Endothelial cell of umbilical vein (primary cell): ENCODE data around the gene LYPD1. TPM values are rescaled to one million over a fixed set of nuclear protein-coding genes. Genes with fewer than 3 reads are reported as not detected.

ENCODE experiments used
- BruUV-seq: library from RNA; stranded (reverse); fragments of 400-500 nt; replicated peaks from 2 replicates; lab custom pipeline; 2021; lab: Mats Ljungman, UMichigan
- CTCF ChIA-PET: fragments of 300-600, 350-600 bp; sonication (Branson Sonifier 250); formaldehyde crosslinking; loops from one replicate; lab custom pipeline; 2021; ENCODE audit warnings: antibody characterized with exemption, inconsistent platforms; lab: Charles Lee
- POLR2A ChIA-PET: fragments of 300-600, 350-600 bp; sonication (Branson Sonifier 250); formaldehyde crosslinking; loops from one replicate; lab custom pipeline; 2021; ENCODE audit warnings: antibody characterized with exemption, inconsistent platforms; lab: Charles Lee
- DNase-seq: peaks from one replicate; pipeline ENCODE4 v3.0.0-alpha.2; 2011; ENCODE audit warnings: low read depth, low spot score
- FAIRE-seq: peaks from 2 replicates; lab custom pipeline; 2011; peaks lifted over from hg19 to GRCh38; lab: Jason Lieb, UNC
- H2AFZ ChIP-seq: 2 replicates; pipeline ENCODE4 v1.6.0; 2012; ENCODE audit warnings: low read depth, low read length, control low read depth, inconsistent platforms
- H3K27ac ChIP-seq: 2 replicates; pipeline ENCODE4 v1.5.1; 2011; ENCODE audit warnings: low read depth, mild to moderate bottlenecking, control low read depth, low read length, moderate library complexity; ENCODE audit not compliant: insufficient read depth
- H3K27me3 ChIP-seq, 2 experiments: 2 replicates each; pipeline versions ENCODE4 v1.6.0 to v1.6.1; 2011; ENCODE audit warnings: low read length in 2 of 2, mixed read lengths in 1 of 2; ENCODE audit not compliant: control insufficient read depth in 2 of 2, insufficient read depth in 2 of 2
- H3K36me3 ChIP-seq, 2 experiments: 2 replicates in 1 of 2; 3 replicates in 1 of 2; pipeline ENCODE4 v1.5.1; 2011; ENCODE audit warnings: low read length in 2 of 2, mild to moderate bottlenecking in 1 of 2, moderate library complexity in 1 of 2; ENCODE audit not compliant: control insufficient read depth in 2 of 2, insufficient read depth in 2 of 2; ENCODE audit errors: extremely low read depth in 1 of 2
- H3K4me1 ChIP-seq: 3 replicates; pipeline ENCODE4 v1.5.1; 2011; ENCODE audit warnings: mild to moderate bottlenecking, low read length; ENCODE audit not compliant: control insufficient read depth, insufficient read depth; ENCODE audit errors: extremely low read depth
- H3K4me2 ChIP-seq: 2 replicates; pipeline ENCODE4 v1.6.1; 2011; ENCODE audit warnings: low read length, control low read depth, mixed read lengths; ENCODE audit not compliant: insufficient read depth
- H3K4me3 ChIP-seq, 3 experiments: fragments of 200-600 bp in 1 of 3; sonication (generic), shearing (Covaris generic) in 1 of 3; replicated peaks in 1 of 3; 2 replicates each; pipeline ENCODE4 v1.5.1; 2011 to 2016; ENCODE audit warnings: control low read depth in 3 of 3, low read length in 3 of 3, mild to moderate bottlenecking in 2 of 3, inconsistent platforms in 1 of 3, low read depth in 1 of 3, moderate library complexity in 1 of 3; ENCODE audit not compliant: insufficient read depth in 1 of 3
- H3K79me2 ChIP-seq: 2 replicates; pipeline ENCODE4 v1.6.0; 2012; ENCODE audit warnings: low read length, inconsistent platforms; ENCODE audit not compliant: control insufficient read depth, insufficient read depth
- H3K9ac ChIP-seq: replicated peaks from 2 replicates; pipeline ENCODE3; 2011; ENCODE audit warnings: low read length, control low read depth; ENCODE audit not compliant: insufficient read depth; ENCODE audit errors: extremely low read depth
- H3K9me1 ChIP-seq: replicated peaks from 3 replicates; pipeline ENCODE4 v1.6.0; 2011; ENCODE audit warnings: mild to moderate bottlenecking, low read length; ENCODE audit not compliant: control insufficient read depth, insufficient read depth; ENCODE audit errors: extremely low read depth
- H3K9me3 ChIP-seq: replicated peaks from 2 replicates; pipeline ENCODE4 v1.5.1; 2012; ENCODE audit warnings: low read length, inconsistent platforms; ENCODE audit not compliant: control insufficient read depth, insufficient read depth
- H4K20me1 ChIP-seq: replicated peaks from 2 replicates; pipeline ENCODE3; 2011; ENCODE audit warnings: mild to moderate bottlenecking, low read length; ENCODE audit not compliant: control insufficient read depth, insufficient read depth; ENCODE audit errors: extremely low read depth
- CTCF ChIP-seq, 2 donors: IDR thresholded peaks; 1 replicate in 1 of 2; 2 replicates in 1 of 2; pipeline ENCODE4 v1.5.1; 2011; ENCODE audit warnings: low read length in 2 of 2, mild to moderate bottlenecking in 2 of 2, moderate library complexity in 2 of 2, control low read depth in 1 of 2, inconsistent platforms in 1 of 2, low read depth in 1 of 2; ENCODE audit not compliant: insufficient read depth in 1 of 2; ENCODE audit errors: extremely low read depth in 1 of 2
- EZH2 ChIP-seq: IDR thresholded peaks from 2 replicates; pipeline ENCODE4 v1.6.1; 2012; ENCODE audit warnings: borderline replicate concordance, low read depth, mild to moderate bottlenecking, moderate library complexity, low read length, inconsistent platforms; ENCODE audit not compliant: severe bottlenecking
- FOS ChIP-seq: IDR thresholded peaks from 2 replicates; pipeline ENCODE4 v1.6.1; 2011; ENCODE audit warnings: mild to moderate bottlenecking, low read length, moderate library complexity, borderline replicate concordance; ENCODE audit not compliant: insufficient read depth
- GATA2 ChIP-seq: IDR thresholded peaks from 2 replicates; pipeline ENCODE4 v1.7.0; 2011; ENCODE audit warnings: low read depth, mild to moderate bottlenecking, moderate library complexity, mixed read lengths, low read length; ENCODE audit not compliant: insufficient read length, insufficient read depth
- JUN ChIP-seq: IDR thresholded peaks from 2 replicates; pipeline ENCODE4 v1.6.1; 2011; ENCODE audit warnings: borderline replicate concordance, low read depth; ENCODE audit not compliant: insufficient read length, insufficient read depth
- MAX ChIP-seq: IDR thresholded peaks from 2 replicates; pipeline ENCODE4 v1.6.1; 2011; ENCODE audit not compliant: insufficient read depth, insufficient read length
- MYC ChIP-seq: IDR thresholded peaks from one replicate; pipeline ENCODE4 v1.6.1; 2011; ENCODE audit warnings: mild to moderate bottlenecking, low read depth, low read length
- POLR2A ChIP-seq: IDR thresholded peaks from 2 replicates; pipeline ENCODE4 v1.6.1; 2012; ENCODE audit warnings: low read depth, mild to moderate bottlenecking, control low read depth, low read length
- POLR2AphosphoS5 ChIP-seq: IDR thresholded peaks from 2 replicates; pipeline ENCODE4 v1.6.1; 2012; ENCODE audit warnings: low read depth, mild to moderate bottlenecking, control low read depth, low read length, moderate library complexity; ENCODE audit not compliant: insufficient read depth
- dilution Hi-C: fragments of 300-500 bp; cut with MboI; formaldehyde crosslinking; loops from one replicate; pipeline ENCODE4 v1.15.0; 2019; ENCODE audit warnings: low sequenced_read_pairs; ENCODE audit not compliant: extremely low pct_ligation_motif_present
- intact Hi-C: fragments of 100-400 bp; cut with micrococcal nuclease; formaldehyde crosslinking; loops from one replicate; pipeline ENCODE4 v1.10.0; 2022
- polyA plus RNA-seq, 4 experiments: library from polyadenylated mRNA; depleted of rRNA in 3 of 4; stranded (reverse) in 3 of 4; unstranded in 1 of 4; fragments of >200 nt; gene quantifications; 2 replicates each; pipeline versions ENCODE4 v1.2.1 to v1.2.3, GENCODE V29; 2011 to 2012; ENCODE audit warnings: missing spikeins in 1 of 4
- total RNA-seq: library from RNA; stranded (reverse); gene quantifications from 2 replicates; pipeline ENCODE4 v1.2.3, GENCODE V29; 2021

Gene LYPD1
- total and polyA plus RNA-seq, 2 donors (not counting 3 experiments of a cell fraction or from before 2014, with no cell fraction given): 76.6 to 105 TPM

GRCh38 chr2:132621131-132621875, 48.7 kb downstream of the LYPD1 start:
- Histone ChIP-seq H3K9me1 (no peaks in the 10 kb centered on the region), H3K27me3 (no peaks in the 10 kb centered on the region), H3K4me1 (no peaks in the 10 kb centered on the region), H3K36me3 (no peaks in the 10 kb centered on the region), H3K4me2 (no peak overlapping the region), H2AFZ (no peak overlapping the region), H4K20me1 (no peaks in the 10 kb centered on the region), H3K9ac (no peak overlapping the region), H3K27ac (no peak overlapping the region), H3K9me3 (no peaks in the 10 kb centered on the region), H3K4me3 (no peak overlapping the region), H3K79me2 (no peaks in the 10 kb centered on the region)
- CTCF ChIA-PET: interaction anchor here (0.6 kb wide), 1 partner anchor 74 kb away, joined by 3 read pairs; no protein-coding TSS in a partner anchor
- BruUV-seq: no TSS peak
- FAIRE-seq: no peak
- TF ChIP-seq MAX: no peak
- TF ChIP-seq EZH2: no peak
- no peak for TF ChIP-seq JUN
- no peak for TF ChIP-seq GATA2
- TF ChIP-seq MYC: no peak
- TF ChIP-seq POLR2A: no peak
- TF ChIP-seq FOS: no peak
- TF ChIP-seq CTCF (IDR thresholded peaks at IDR 0.05; ENCODE audit: extremely low read depth in 1 of 2, insufficient read depth in 1 of 2, low read depth in 1 of 2, low read length in 2 of 2): no peak
- no peak for TF ChIP-seq POLR2AphosphoS5
- dilution Hi-C loops (no loop called here), intact Hi-C loops (no loop called here)
- DNase-seq: no peak
- POLR2A ChIA-PET: no interaction called here
